Kidney (tissue), 14 donors: ENCODE measurements around the gene DNAJB8. TPM values are rescaled to one million over a fixed set of nuclear protein-coding genes. Genes with fewer than 3 reads are reported as not detected.

Source experiments
- DNase-seq, 5 donors: peaks; one replicate each; pipeline ENCODE4 v3.0.0-alpha.2; 2013 to 2020
- FAIRE-seq: peaks from 2 replicates; lab custom pipeline; 2012; peaks lifted over from hg19 to GRCh38; lab: Jason Lieb, UNC
- H3K27ac ChIP-seq, 2 donors: one replicate each; pipeline ENCODE4 v1.7.0; 2013; ENCODE audit warnings: low read depth in 2 of 2, low read length in 2 of 2, inconsistent platforms in 1 of 2
- H3K27me3 ChIP-seq: one replicate; pipeline ENCODE4 v1.7.1; 2013; ENCODE audit warnings: low read length, inconsistent platforms; ENCODE audit not compliant: control insufficient read depth, insufficient read depth
- H3K36me3 ChIP-seq, 3 donors: one replicate each; pipeline versions ENCODE4 v1.7.0 to v1.7.1; 2013; ENCODE audit warnings: low read length in 3 of 3, control low read depth in 1 of 3, inconsistent platforms in 1 of 3; ENCODE audit not compliant: insufficient read depth in 3 of 3, control insufficient read depth in 2 of 3
- H3K4me1 ChIP-seq, 3 donors: one replicate each; pipeline versions ENCODE4 v1.7.0 to v1.7.1; 2013; ENCODE audit warnings: low read length in 3 of 3, inconsistent platforms in 1 of 3, low read depth in 1 of 3; ENCODE audit not compliant: control insufficient read depth in 2 of 3, insufficient read depth in 2 of 3
- H3K4me3 ChIP-seq, 3 donors: one replicate each; pipeline versions ENCODE4 v1.7.0 to v1.8.1; 2013; ENCODE audit warnings: low read length in 3 of 3, control low read depth in 1 of 3, inconsistent platforms in 1 of 3
- H3K9ac ChIP-seq, 3 donors: one replicate each; pipeline versions ENCODE4 v1.7.0 to v1.7.1; 2013; ENCODE audit warnings: low read length in 3 of 3, control low read depth in 1 of 3, inconsistent platforms in 1 of 3
- H3K9me3 ChIP-seq, 3 donors: one replicate each; pipeline versions ENCODE4 v1.7.0 to v1.7.1; 2013; ENCODE audit warnings: low read length in 3 of 3, control low read depth in 1 of 3, inconsistent platforms in 1 of 3; ENCODE audit not compliant: control insufficient read depth in 2 of 3, insufficient read depth in 1 of 3
- CTCF ChIP-seq: IDR thresholded peaks from 3 replicates; pipeline ENCODE4 v1.5.1; 2012; ENCODE audit warnings: mild to moderate bottlenecking, moderate library complexity, borderline replicate concordance; ENCODE audit not compliant: insufficient read depth; ENCODE audit errors: extremely low read depth
- intact Hi-C: fragments of 100-400 bp; cut with DNase I; formaldehyde crosslinking; loops from one replicate; pipeline ENCODE4 v1.11.1; 2022
- polyA plus RNA-seq: library from polyadenylated mRNA; stranded (reverse); fragments of 350-450 nt; fragmentation: Illumina TruSeq; extraction: RNeasy Lipid Tissue Mini Kit (QIAGEN cat#74804); gene quantifications from one replicate; pipeline ENCODE4 v1.2.3, GENCODE V29; 2014; ENCODE audit warnings: low read depth, low replicate concordance; ENCODE audit not compliant: insufficient read depth
- total RNA-seq: library from RNA; stranded (reverse); fragmentation: NEBNext Ultra II Directional; extraction: Animal tissue kit (Norgen Biotek cat#: 25700); gene quantifications from one replicate; pipeline ENCODE4 v1.2.1, GENCODE V29; 2021
- donor health status: control.
- donor health status: control.
- donor health status: control.
- donor health status: control.
- donor health status: control.
- donor health status: DM: yes; HTN: yes; CAD: no.
- donor health status: Normal renal cell carcinoma (clear cell type).

The DNAJB8 gene
- total and polyA plus RNA-seq, 2 donors from 2014 or later, result not detected

GRCh38 chr3:128494367-128494650 is 27.6 kb upstream of the DNAJB8 start:
- no peak for DNase-seq
- no peak overlapping the region for H3K4me3 ChIP-seq
- H3K9ac ChIP-seq, result no peak overlapping the region

GRCh38 chr3:128493570-128494366 is 27.1 kb upstream of the DNAJB8 start:
- TF ChIP-seq CTCF, result no peak
- H3K4me1 ChIP-seq, result peaks cover 0 to 13% (median 0%) of the 10 kb centered on the region in 3 donors
- FAIRE-seq, result no peak
- H3K9ac ChIP-seq, result no peak overlapping the region
- intact Hi-C loops, result loop anchor here (10.0 kb wide), 1 partner anchor 319 kb away; no protein-coding TSS in a partner anchor
- no peak overlapping the region for H3K4me3 ChIP-seq
- DNase-seq, result peak in 2 of 5 donors; percentile 12 to 73
- no peaks in the 10 kb centered on the region for H3K9me3 ChIP-seq
- H3K27me3 ChIP-seq, result peaks cover 48% of the 10 kb centered on the region
- H3K36me3 ChIP-seq, result no peaks in the 10 kb centered on the region
- no peak overlapping the region for H3K27ac ChIP-seq

More at GRCh38 chr3:128494367-128494650, 27.6 kb upstream of the DNAJB8 start:
- no peak for TF ChIP-seq CTCF
- intact Hi-C loops, result loop anchor here (10.0 kb wide), 1 partner anchor 320 kb away; no protein-coding TSS in a partner anchor
- Histone ChIP-seq H3K9me3 (no peaks in the 10 kb centered on the region), H3K4me1 (peaks cover 0 to 12% (median 0%) of the 10 kb centered on the region in 3 donors), H3K36me3 (no peaks in the 10 kb centered on the region), H3K27ac (no peak overlapping the region), H3K27me3 (peaks cover 48% of the 10 kb centered on the region)
- FAIRE-seq, result no peak

GRCh38 chr3:128492671-128493569 is 26.2 kb upstream of the DNAJB8 start, which contains the start of gene GATA2:
Gene GATA2, minus strand, starts transcription at chr3:128493201. Its CDS starts 6,170 bp downstream, at chr3:128487031.
- H3K36me3 ChIP-seq, result no peaks in the 10 kb centered on the region
- intact Hi-C loops, result loop anchor here (10.0 kb wide), 1 partner anchor 318 kb away; no protein-coding TSS in a partner anchor
- peak within 1 kb of the TSS in 1 of 3 donors; percentile 51 for H3K4me3 ChIP-seq
- H3K27me3 ChIP-seq, result peaks cover 46% of the 10 kb centered on the region
- H3K27ac ChIP-seq, result peak within 1 kb of the TSS; percentile 22 to 60
- peaks cover 0 to 18% (median 0%) of the 10 kb centered on the region in 3 donors for H3K4me1 ChIP-seq
- no peak for FAIRE-seq
- no peak for TF ChIP-seq CTCF
- peak; percentile 63 to 79 (median 70) for DNase-seq
- H3K9me3 ChIP-seq, result no peaks in the 10 kb centered on the region
- no peak within 1 kb of the TSS for H3K9ac ChIP-seq
